Lower leg skin (tissue), 4 donors: ENCODE results near the gene TACSTD2. TPM values are rescaled to one million over a fixed set of nuclear protein-coding genes. Genes with fewer than 3 reads are reported as not detected.
"Not testable (repeated sequence)": the region's sequence is repeated elsewhere in the genome, so short reads cannot be mapped to it uniquely, and the experiment has no call there.

Experiments
- DNase-seq, 2 donors: peaks; one replicate each; pipeline ENCODE4 v3.0.0-alpha.2; 2019; ENCODE audit warnings: low spot score in 2 of 2
- H3K4me3 ChIP-seq: fragments of 200-600 bp; sonication (generic); 2 replicates; pipeline ENCODE4 v1.5.1; 2017; ENCODE audit warnings: mild to moderate bottlenecking, low read depth; ENCODE audit not compliant: poor library complexity, severe bottlenecking
- POLR2A ChIP-seq, 2 donors: fragments of 450-650 bp; IDR thresholded peaks; one replicate each; pipeline ENCODE4 v1.6.1; 2016 to 2017; ENCODE audit warnings: antibody characterized with exemption in 2 of 2, mild to moderate bottlenecking in 1 of 2, moderate library complexity in 1 of 2
- WGBS, 2 donors: methylation state at CpG; one replicate each; pipeline ENCODE4 v1.1.5; 2018; 5-methylcytosine and 5-hydroxymethylcytosine counted together
- intact Hi-C: fragments of 100-400 bp; cut with DNase I; formaldehyde crosslinking; loops from one replicate; pipeline ENCODE4 v1.15.0; 2023; ENCODE audit warnings: low total_unique reads
- total RNA-seq, 4 donors: library from RNA; depleted of rRNA; stranded (reverse); fragments of >200 nt; gene quantifications; one replicate each; pipeline ENCODE4 v1.1.0, GENCODE V29; 2016
- TF ChIP-seq, protein P1 (sequence below), 3 donors: fragments of 450-650 bp; IDR thresholded peaks; one replicate each; pipeline ENCODE4 v1.5.1; 2016; ENCODE audit warnings: antibody characterized with exemption in 3 of 3, mild to moderate bottlenecking in 3 of 3, moderate library complexity in 2 of 3

Gene TACSTD2, protein sequence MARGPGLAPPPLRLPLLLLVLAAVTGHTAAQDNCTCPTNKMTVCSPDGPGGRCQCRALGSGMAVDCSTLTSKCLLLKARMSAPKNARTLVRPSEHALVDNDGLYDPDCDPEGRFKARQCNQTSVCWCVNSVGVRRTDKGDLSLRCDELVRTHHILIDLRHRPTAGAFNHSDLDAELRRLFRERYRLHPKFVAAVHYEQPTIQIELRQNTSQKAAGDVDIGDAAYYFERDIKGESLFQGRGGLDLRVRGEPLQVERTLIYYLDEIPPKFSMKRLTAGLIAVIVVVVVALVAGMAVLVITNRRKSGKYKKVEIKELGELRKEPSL
- 1,000 to 10,000 TPM in 1 of 4 donors, 100 to 1,000 TPM in 3; 672 to 1,075 (median 946) TPM for total RNA-seq

- 6 to 11% methylated on average over 37 to 65 of the region's 107 CpGs for WGBS, 2 donors
- no peak for TF ChIP-seq POLR2A (IDR thresholded peaks at IDR 0.05)
- TF ChIP-seq, protein P1, sequence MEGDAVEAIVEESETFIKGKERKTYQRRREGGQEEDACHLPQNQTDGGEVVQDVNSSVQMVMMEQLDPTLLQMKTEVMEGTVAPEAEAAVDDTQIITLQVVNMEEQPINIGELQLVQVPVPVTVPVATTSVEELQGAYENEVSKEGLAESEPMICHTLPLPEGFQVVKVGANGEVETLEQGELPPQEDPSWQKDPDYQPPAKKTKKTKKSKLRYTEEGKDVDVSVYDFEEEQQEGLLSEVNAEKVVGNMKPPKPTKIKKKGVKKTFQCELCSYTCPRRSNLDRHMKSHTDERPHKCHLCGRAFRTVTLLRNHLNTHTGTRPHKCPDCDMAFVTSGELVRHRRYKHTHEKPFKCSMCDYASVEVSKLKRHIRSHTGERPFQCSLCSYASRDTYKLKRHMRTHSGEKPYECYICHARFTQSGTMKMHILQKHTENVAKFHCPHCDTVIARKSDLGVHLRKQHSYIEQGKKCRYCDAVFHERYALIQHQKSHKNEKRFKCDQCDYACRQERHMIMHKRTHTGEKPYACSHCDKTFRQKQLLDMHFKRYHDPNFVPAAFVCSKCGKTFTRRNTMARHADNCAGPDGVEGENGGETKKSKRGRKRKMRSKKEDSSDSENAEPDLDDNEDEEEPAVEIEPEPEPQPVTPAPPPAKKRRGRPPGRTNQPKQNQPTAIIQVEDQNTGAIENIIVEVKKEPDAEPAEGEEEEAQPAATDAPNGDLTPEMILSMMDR (IDR thresholded peaks at IDR 0.05): no peak
- peak within 1 kb of the TSS; percentile 16 for H3K4me3 ChIP-seq
- intact Hi-C loops: no loop called here
- DNase-seq: peak; percentile 64 to 93
Observed at GRCh38 chr1:58576727-58577653, at the start of gene TACSTD2. Gene TACSTD2 (minus strand): TSS chr1:58577252. CDS start chr1:58577156, 96 bp downstream.

GRCh38 chr1:58626293-58626692 is 49.2 kb upstream of the TACSTD2 start:
- TF ChIP-seq, protein P1 (IDR thresholded peaks at IDR 0.05): no peak
- H3K4me3 ChIP-seq: no peak overlapping the region
- intact Hi-C loops: no loop called here
- no peak for DNase-seq

GRCh38 chr1:58623259-58623658 is 46.2 kb upstream of the TACSTD2 start:
- intact Hi-C loops, DNase-seq, H3K4me3 ChIP-seq: not testable (repeated sequence)
- WGBS, 2 donors: 96 to 97% methylated on average over 8 to 11 of the region's 27 CpGs

GRCh38 chr1:58622571-58622970 is 45.5 kb upstream of the TACSTD2 start:
- no peak for DNase-seq
- intact Hi-C loops: no loop called here
- no peak overlapping the region for H3K4me3 ChIP-seq
- WGBS, 2 donors: 92% methylated on average over 6 of the region's 6 CpGs
- TF ChIP-seq, protein P1 (IDR thresholded peaks at IDR 0.05): no peak
- TF ChIP-seq POLR2A (IDR thresholded peaks at IDR 0.05): no peak

GRCh38 chr1:58621391-58621790 is 44.3 kb upstream of the TACSTD2 start:
- intact Hi-C loops: no loop called here
- H3K4me3 ChIP-seq: no peak overlapping the region
- DNase-seq: no peak
- 60 to 61% methylated on average over 3 of the region's 3 CpGs for WGBS, 2 donors
- TF ChIP-seq POLR2A (IDR thresholded peaks at IDR 0.05): no peak
- TF ChIP-seq, protein P1 (IDR thresholded peaks at IDR 0.05): no peak

DNA sequence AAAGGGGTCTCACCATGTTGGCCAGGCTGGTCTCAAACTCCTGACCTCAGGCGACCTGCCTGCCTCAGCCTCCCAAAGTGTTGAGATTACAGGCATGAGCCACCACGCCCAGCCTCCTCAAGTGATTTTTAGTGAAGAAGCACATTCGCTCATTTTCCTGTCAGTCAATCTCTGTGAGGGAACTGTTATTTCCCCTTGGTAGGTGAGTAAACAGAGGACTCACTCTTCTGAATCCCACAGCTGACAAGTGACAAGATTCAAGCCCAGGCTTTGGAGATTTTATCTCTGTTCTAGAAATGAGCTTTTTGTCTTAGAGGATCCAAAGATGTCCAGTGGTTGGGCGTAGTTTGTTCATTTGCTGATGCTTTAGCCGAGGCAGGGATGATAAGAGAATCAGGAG is 43.9 kb upstream of the TACSTD2 start:
- 84 to 85% methylated on average over 5 of the region's 5 CpGs for WGBS, 2 donors
- intact Hi-C loops: no loop called here
- DNase-seq: no peak
- TF ChIP-seq, protein P1 (IDR thresholded peaks at IDR 0.05): no peak
- TF ChIP-seq POLR2A (IDR thresholded peaks at IDR 0.05): no peak
- H3K4me3 ChIP-seq: no peak overlapping the region
